NCI-H1694 treated with DMSO at 0.1 percent for 48 hours (cell line): Measurements from ENCODE around the gene ARHGAP44.
"Not testable (repeated sequence)": the region's sequence is repeated elsewhere in the genome, so short reads cannot be mapped to it uniquely, and the experiment has no call there.

Experiments used
- DNase-seq: peaks from one replicate; lab custom pipeline; 2025; lab: John Stamatoyannopoulos, UW

Gene ARHGAP44

GRCh38 chr17:12964840-12965239 lies 175.5 kb downstream of the ARHGAP44 start:
- DNase-seq, result no peak

- DNase-seq, result no peak
Observed at GRCh38 chr17:12965988-12966387, 176.7 kb downstream of the ARHGAP44 start.

- no peak for DNase-seq
Observed at GRCh38 chr17:12966413-12966812, 177.1 kb downstream of the ARHGAP44 start.

GRCh38 chr17:12967962-12968361 lies 178.7 kb downstream of the ARHGAP44 start:
- no peak for DNase-seq

GRCh38 chr17:12973496-12974004 lies 184.3 kb downstream of the ARHGAP44 start:
- DNase-seq, result peak; percentile 63

GRCh38 chr17:12974005-12974531 lies 184.8 kb downstream of the ARHGAP44 start:
- peak; percentile 13 for DNase-seq

GRCh38 chr17:12977008-12977751 lies 187.9 kb downstream of the ARHGAP44 start:
- no peak for DNase-seq

GRCh38 chr17:12978787-12979186 lies 189.5 kb downstream of the ARHGAP44 start:
- not testable (repeated sequence) for DNase-seq

GRCh38 chr17:12979246-12979645 lies 189.9 kb downstream of the ARHGAP44 start:
- DNase-seq, result no peak

GRCh38 chr17:12979826-12980500 lies 190.7 kb downstream of the ARHGAP44 start:
- no peak for DNase-seq

- no peak for DNase-seq
Observed at GRCh38 chr17:12982224-12982623, 192.9 kb downstream of the ARHGAP44 start.

GRCh38 chr17:12983991-12984884 lies 194.9 kb downstream of the ARHGAP44 start:
- DNase-seq, result peak; percentile 87

GRCh38 chr17:12985431-12986293 lies 196.4 kb downstream of the ARHGAP44 start:
- DNase-seq, result peak; percentile 95

GRCh38 chr17:12987120-12987519 lies 197.8 kb downstream of the ARHGAP44 start:
- DNase-seq, result no peak

GRCh38 chr17:12990041-12990808 lies 200.9 kb downstream of the ARHGAP44 start:
- DNase-seq, result no peak

- DNase-seq, result no peak
Observed at GRCh38 chr17:12990926-12991325, 201.6 kb downstream of the ARHGAP44 start.

- DNase-seq, result no peak
Observed at GRCh38 chr17:12992676-12993075, 203.4 kb downstream of the ARHGAP44 start.

GRCh38 chr17:12993631-12994030 lies 204.3 kb downstream of the ARHGAP44 start:
- DNase-seq, result no peak

- DNase-seq, result no peak
Observed at GRCh38 chr17:12994341-12995074, 205.2 kb downstream of the ARHGAP44 start.
